HG03280 (cell line): ENCODE results near the gene RBFOX2.

Experiments
- ATAC-seq: cut with Tn5 transposase; IDR thresholded peaks from one replicate; pipeline ENCODE4 v1.9.1; 2021; ENCODE audit warnings: mild to moderate bottlenecking, moderate library complexity; ENCODE audit not compliant: unreplicated experiment

RBFOX2 gene

GRCh38 chr22:35947794-35948425, 80.7 kb downstream of the RBFOX2 start:
- ATAC-seq, result no peak

DNA sequence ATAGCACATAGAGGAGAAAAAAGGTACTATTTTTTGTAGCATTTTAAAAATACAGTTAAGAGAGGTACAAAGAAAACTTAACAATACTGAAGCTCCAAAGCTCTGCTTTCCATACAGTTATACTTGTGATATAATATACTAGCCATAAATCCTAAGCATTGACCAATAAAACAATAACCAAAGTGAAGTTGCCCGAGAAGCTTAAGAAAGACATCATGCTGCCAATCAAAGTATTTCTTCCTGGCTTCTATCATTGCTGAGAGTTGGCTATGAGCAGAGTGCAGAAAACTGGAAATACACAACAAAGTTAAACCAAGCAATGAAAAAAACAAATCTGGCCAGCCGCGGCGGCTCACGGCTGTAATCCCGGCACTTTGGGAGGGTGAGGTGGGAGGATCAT, 84.2 kb downstream of the RBFOX2 start:
- ATAC-seq, result no peak

- ATAC-seq, result no peak
Measured at GRCh38 chr22:35940166-35940565, 88.5 kb downstream of the RBFOX2 start.

DNA sequence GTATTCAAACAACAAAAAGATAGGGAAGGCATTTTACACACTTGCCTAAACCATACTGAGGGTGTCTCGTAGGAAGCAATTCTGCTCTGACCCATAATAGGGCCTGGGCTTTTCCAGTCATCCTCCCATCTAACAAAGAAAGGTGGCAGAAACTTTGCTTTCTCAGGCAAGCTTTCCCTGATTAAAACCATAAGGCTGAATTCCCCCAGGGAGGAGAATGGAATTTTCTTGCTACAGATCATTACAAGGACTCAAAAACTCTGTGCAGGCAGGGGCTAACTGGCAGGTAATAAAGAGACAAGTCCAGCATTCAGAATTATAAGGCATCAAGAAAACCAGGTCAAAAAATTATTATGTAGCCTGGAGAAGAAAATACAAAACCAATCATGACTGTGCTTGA, 90.4 kb downstream of the RBFOX2 start:
- ATAC-seq, result no peak

GRCh38 chr22:35930933-35931332, 97.7 kb downstream of the RBFOX2 start:
- no peak for ATAC-seq

GRCh38 chr22:35928285-35928798, 100.3 kb downstream of the RBFOX2 start:
- no peak for ATAC-seq

DNA sequence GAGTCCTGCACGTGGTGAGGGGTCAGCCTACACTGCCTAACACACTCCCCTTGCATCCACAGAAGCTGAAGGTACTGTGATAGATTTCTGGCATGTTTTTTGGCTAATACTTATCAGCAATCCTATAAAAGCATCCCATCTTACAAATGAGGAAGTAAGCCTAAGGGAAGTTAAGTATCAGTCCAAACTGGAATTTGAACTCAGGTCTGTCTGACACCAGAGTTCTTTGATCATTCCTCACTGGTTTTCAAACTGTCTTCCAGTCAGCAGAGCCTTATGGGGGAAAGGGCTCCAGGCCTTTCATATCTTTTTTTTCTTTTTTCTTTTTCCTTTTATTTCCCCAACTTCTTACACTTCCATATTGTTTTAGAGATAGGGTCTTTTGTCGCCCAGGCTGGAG, 105.6 kb downstream of the RBFOX2 start:
- no peak for ATAC-seq

GRCh38 chr22:35921777-35922176, 106.8 kb downstream of the RBFOX2 start:
- no peak for ATAC-seq

DNA sequence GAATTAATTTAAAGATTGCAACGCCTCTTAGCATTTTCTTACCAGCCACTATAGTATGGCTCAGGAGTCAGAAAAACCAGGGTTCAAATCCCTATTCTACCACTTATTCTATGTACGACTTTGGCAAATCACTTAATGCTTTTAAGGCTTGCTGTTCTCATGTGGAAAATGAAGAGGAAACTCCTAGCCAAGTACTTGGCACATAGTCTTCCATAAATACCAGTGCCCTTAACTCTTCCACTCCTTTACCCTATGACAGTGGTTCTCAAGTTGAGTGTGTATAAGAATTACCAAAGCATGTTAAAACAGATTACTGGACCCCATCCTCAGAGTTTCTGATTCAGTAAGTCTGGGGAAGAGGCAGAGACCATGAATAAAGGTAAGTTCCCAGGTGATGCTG, 107.6 kb downstream of the RBFOX2 start:
- no peak for ATAC-seq

DNA sequence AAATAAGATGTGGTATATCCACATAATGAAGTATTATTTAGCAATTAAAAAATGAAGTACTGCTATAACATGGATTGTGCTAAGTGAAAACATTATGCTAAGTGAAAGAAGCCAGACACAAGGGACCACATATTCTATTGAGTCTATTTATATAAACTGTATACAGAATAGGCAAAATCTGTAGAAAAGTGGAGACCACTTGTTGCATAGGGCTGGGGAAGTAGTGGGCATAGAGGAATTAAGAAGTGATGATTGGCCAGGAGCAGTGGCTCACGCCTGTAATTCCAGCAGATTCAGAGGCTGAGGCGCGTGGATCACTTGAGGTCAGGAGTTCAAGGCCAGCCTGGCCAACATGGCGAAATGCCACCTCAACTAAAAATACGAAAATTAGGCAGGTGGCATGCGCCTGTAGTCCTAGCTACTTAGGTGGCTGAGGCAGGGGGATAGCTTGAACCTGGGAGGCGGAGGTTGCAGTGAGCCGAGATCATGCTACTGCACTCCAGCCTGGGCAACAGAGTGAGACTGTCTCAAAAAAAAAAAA, 109.6 kb downstream of the RBFOX2 start:
- no peak for ATAC-seq

- no peak for ATAC-seq
Measured at GRCh38 chr22:35918456-35918855, 110.2 kb downstream of the RBFOX2 start.

GRCh38 chr22:35917651-35918050, 111.0 kb downstream of the RBFOX2 start:
- ATAC-seq, result no peak

GRCh38 chr22:35915477-35916013, 113.1 kb downstream of the RBFOX2 start:
- ATAC-seq, result no peak

DNA sequence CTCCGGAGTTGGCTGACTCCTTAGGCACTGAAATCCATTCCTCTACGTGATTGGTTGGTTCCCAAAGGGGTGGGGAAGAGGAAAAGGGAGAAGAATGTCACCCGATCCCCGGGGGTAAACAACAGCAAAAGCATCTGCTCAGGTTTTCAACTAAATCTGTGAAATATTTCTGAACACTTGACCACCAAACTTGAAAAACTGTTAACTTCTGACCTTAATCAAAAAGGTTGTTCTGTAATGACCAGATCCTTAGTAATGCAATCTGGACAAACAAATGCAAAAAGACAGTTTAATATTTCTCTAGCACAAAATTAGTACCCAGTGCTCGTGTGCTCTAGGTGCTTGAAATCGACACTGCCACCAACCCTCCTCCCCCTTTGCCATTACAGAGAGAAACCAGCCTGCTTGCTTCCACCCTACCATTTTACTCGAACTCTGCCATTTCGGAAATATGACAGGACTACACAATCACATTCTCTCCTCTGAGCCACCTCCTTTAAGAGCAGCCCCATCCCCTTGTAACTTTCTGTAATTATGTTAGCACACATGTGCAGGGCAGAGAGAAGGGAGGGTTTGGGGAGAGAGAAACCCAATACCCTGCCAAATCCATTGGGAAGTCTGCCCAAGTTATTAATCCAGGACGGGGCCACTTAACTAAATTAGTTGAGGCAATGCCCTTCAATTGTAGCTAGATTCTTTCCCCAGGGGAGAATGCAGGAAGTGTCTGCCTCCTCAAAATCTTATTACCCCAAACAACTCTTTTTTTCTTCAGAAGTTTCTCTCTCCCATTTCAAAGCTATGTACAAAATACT, 113.8 kb downstream of the RBFOX2 start:
- ATAC-seq, result no peak

DNA sequence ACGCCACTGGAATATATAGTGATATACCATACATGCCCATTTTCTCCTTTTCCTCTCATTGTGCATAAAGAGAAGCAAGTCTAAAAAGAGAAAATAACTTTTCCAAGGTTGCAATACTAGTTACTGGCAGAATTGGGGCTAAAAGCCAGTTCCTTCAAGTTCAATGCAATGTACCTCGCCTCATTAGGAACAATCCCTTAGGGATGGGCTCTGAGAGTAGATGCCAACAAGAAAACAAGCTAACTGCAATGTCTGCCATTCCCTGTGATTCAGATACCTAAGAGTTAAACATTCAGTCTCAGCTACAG, 114.3 kb downstream of the RBFOX2 start:
- ATAC-seq, result no peak

DNA sequence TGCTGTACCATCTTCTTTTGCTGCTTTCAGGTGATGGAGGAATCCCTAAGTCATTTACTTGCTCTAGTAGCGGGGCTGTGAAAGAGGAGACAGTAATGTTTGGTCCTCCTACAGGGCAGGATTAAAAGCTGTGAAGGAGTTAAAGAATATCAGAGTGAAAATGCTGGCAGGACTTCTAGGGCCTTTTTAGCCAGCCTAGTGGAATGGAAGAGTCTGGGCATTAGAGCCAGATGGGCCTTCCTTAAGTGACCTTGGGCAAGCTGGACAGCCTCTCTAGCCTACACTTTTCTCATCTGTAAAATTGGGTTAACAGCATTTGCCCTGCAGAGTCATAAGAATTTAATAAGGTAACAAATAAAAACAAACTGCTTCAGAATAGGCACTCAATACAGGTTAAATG, 114.7 kb downstream of the RBFOX2 start:
- no peak for ATAC-seq

GRCh38 chr22:35912658-35913057, 116.0 kb downstream of the RBFOX2 start:
- no peak for ATAC-seq

- no peak for ATAC-seq
Measured at GRCh38 chr22:35911877-35912276, 116.7 kb downstream of the RBFOX2 start.

GRCh38 chr22:35910926-35911325, 117.7 kb downstream of the RBFOX2 start:
- ATAC-seq, result no peak

- no peak for ATAC-seq
Measured at GRCh38 chr22:35910003-35910769, 118.4 kb downstream of the RBFOX2 start.

DNA sequence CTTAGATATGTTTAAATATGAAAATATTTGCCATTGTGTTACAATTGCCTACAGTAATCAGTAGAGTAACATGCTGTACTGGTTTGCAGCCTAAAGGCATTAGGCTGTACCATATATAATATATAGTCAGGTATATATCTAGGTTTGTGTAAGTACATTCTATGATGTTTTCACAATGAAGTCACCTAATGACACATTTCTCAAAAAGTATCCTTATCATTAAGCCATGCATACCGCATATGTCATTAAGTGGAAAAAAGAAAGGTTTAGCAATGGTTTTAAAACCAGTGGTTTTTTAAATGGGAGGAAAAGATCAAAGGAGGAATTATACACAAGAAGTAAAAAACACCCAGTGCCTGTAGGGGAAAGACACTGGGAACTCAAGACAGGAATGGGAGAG, 122.7 kb downstream of the RBFOX2 start:
- ATAC-seq, result no peak
